HepG2 (cell line): Measurements from ENCODE around the gene SYT13. TPM values are rescaled to one million over a fixed set of nuclear protein-coding genes. Genes with fewer than 3 reads are reported as not detected.

Experiments
- ATAC-seq: fragments of 200-7000 bp; cut with Tn5 transposase; 3 replicates; pipeline ENCODE4 v1.9.1; 2020; ENCODE audit warnings: mild to moderate bottlenecking, moderate library complexity
- BruUV-seq: library from RNA; stranded (reverse); fragments of 400-500 nt; replicated peaks from 2 replicates; lab custom pipeline; 2021; lab: Mats Ljungman, UMichigan
- CTCF ChIA-PET: fragments of 300-600 bp; formaldehyde crosslinking; extraction: SDS; loops from one replicate; lab custom pipeline; 2021; ENCODE audit warnings: low total read pairs, inconsistent platforms, low intra/inter-chr PET ratio; lab: Yijun Ruan, JAX
- POLR2A ChIA-PET: fragments of 350-600 bp; sonication (Branson Sonifier 250); formaldehyde crosslinking; loops from one replicate; lab custom pipeline; 2020; ENCODE audit warnings: antibody characterized with exemption, inconsistent platforms; lab: Yijun Ruan, JAX
- DNase-seq: peaks from one replicate; pipeline ENCODE4 v3.0.0-alpha.2; 2015; ENCODE audit warnings: low spot score
- FAIRE-seq: peaks from 3 replicates; lab custom pipeline; 2011; peaks lifted over from hg19 to GRCh38; lab: Jason Lieb, UNC
- H2AFZ ChIP-seq: one replicate; pipeline ENCODE4 v1.6.1; 2011; ENCODE audit warnings: low read length, inconsistent platforms
- H3K27ac ChIP-seq: fragments of 300-600 bp; 3 replicates; pipeline ENCODE4 v1.8.0; 2011; ENCODE audit warnings: mixed run types, mild to moderate bottlenecking, mixed read lengths, low read length, inconsistent platforms; ENCODE audit not compliant: insufficient read depth; ENCODE audit errors: extremely low read length
- H3K27me3 ChIP-seq, 2 experiments: fragments of 200-600 bp in 1 of 2; 2 replicates in 1 of 2; 3 replicates in 1 of 2; pipeline versions ENCODE4 v1.6.0 to v1.8.0; 2011; ENCODE audit warnings: low read length in 2 of 2, mild to moderate bottlenecking in 2 of 2, moderate library complexity in 2 of 2, inconsistent platforms in 1 of 2; ENCODE audit not compliant: insufficient read depth in 2 of 2, control insufficient read depth in 1 of 2
- H3K36me3 ChIP-seq, 2 experiments: fragments of 200-600 bp in 1 of 2; replicated peaks in 1 of 2; 2 replicates in 1 of 2; 3 replicates in 1 of 2; pipeline versions ENCODE4 v1.5.1 to v1.8.0; 2011; ENCODE audit warnings: low read length in 2 of 2, inconsistent platforms in 1 of 2; ENCODE audit not compliant: insufficient read depth in 2 of 2, control insufficient read depth in 1 of 2
- H3K4me1 ChIP-seq: 2 replicates; pipeline ENCODE4 v1.5.1; 2012; ENCODE audit warnings: low read length, inconsistent platforms; ENCODE audit not compliant: insufficient read depth
- H3K4me2 ChIP-seq: 2 replicates; pipeline ENCODE4 v1.6.0; 2011; ENCODE audit warnings: low read depth, low read length, inconsistent platforms
- H3K4me3 ChIP-seq, 3 experiments: fragments of 200-600 bp in 1 of 3; sonication (generic), shearing (Covaris generic) in 1 of 3; replicated peaks in 1 of 3; 2 replicates each; pipeline ENCODE4 v1.5.1; 2011 to 2016; ENCODE audit warnings: low read length in 3 of 3, inconsistent platforms in 2 of 3, low read depth in 2 of 3, mild to moderate bottlenecking in 2 of 3, control low read depth in 1 of 3, mixed read lengths in 1 of 3; ENCODE audit not compliant: insufficient read depth in 1 of 3
- H3K79me2 ChIP-seq: one replicate; pipeline ENCODE4 v1.6.1; 2011; ENCODE audit warnings: low read length, inconsistent platforms; ENCODE audit not compliant: insufficient read depth
- H3K9ac ChIP-seq: 2 replicates; pipeline ENCODE4 v1.6.0; 2011; ENCODE audit warnings: mild to moderate bottlenecking, low read depth, low read length, inconsistent platforms; ENCODE audit not compliant: insufficient read depth
- H3K9me3 ChIP-seq: 2 replicates; pipeline ENCODE4 v1.5.1; 2012; ENCODE audit warnings: mild to moderate bottlenecking, low read length
- H4K20me1 ChIP-seq: 2 replicates; pipeline ENCODE4 v1.6.0; 2011; ENCODE audit warnings: inconsistent platforms, mild to moderate bottlenecking, low read length, moderate library complexity; ENCODE audit not compliant: insufficient read depth
- GTF2F1 ChIP-seq: fragments of 150-350 bp; IDR thresholded peaks from 2 replicates; pipeline ENCODE4 v1.6.1; 2014; ENCODE audit warnings: low read length
- KAT8 ChIP-seq: IDR thresholded peaks from 2 replicates; pipeline ENCODE4 v1.6.1; 2016; ENCODE audit warnings: missing genetic modification reagents, missing compliant biosample characterization
- MXD3 ChIP-seq: IDR thresholded peaks from 2 replicates; pipeline ENCODE4 v1.6.1; 2016; ENCODE audit warnings: mild to moderate bottlenecking, missing biosample characterization, missing genetic modification reagents
- PRDM10 ChIP-seq: sonication (generic); formaldehyde crosslinking; IDR thresholded peaks from 2 replicates; pipeline ENCODE4 v1.4.0; 2020; ENCODE audit warnings: low read depth, missing genetic modification reagents
- SYNCRIP ChIP-seq: fragments of 200-400 bp; formaldehyde crosslinking; IDR thresholded peaks from 2 replicates; pipeline ENCODE4 v1.6.1; 2018; ENCODE audit warnings: mild to moderate bottlenecking, low read depth, low read length; ENCODE audit not compliant: insufficient read depth
- TBX2 ChIP-seq: sonication (generic); formaldehyde crosslinking; IDR thresholded peaks from 2 replicates; pipeline ENCODE4 v1.5.0; 2020; ENCODE audit warnings: missing genetic modification reagents, mild to moderate bottlenecking, borderline replicate concordance
- ZNF12 ChIP-seq: sonication (generic); formaldehyde crosslinking; IDR thresholded peaks from 2 replicates; pipeline ENCODE4 v1.5.0; 2020; ENCODE audit warnings: missing genetic modification reagents
- ZNF124 ChIP-seq: sonication (generic); formaldehyde crosslinking; IDR thresholded peaks from 2 replicates; pipeline ENCODE4 v1.4.0; 2020; ENCODE audit warnings: missing genetic modification reagents
- ZNF205 ChIP-seq: IDR thresholded peaks from 2 replicates; pipeline ENCODE4 v1.6.1; 2018; ENCODE audit warnings: missing biosample characterization, missing genetic modification reagents
- ZNF704 ChIP-seq: sonication (generic); formaldehyde crosslinking; IDR thresholded peaks from 2 replicates; pipeline ENCODE4 v1.8.1; 2023; ENCODE audit warnings: mild to moderate bottlenecking, inconsistent platforms, moderate library complexity, missing genetic modification reagents, borderline replicate concordance
- ZNF770 ChIP-seq: sonication (generic); formaldehyde crosslinking; IDR thresholded peaks from 2 replicates; pipeline ENCODE4 v1.5.0; 2020; ENCODE audit warnings: mild to moderate bottlenecking, missing genetic modification reagents
- WGBS: methylation state at CpG from one replicate; pipeline ENCODE4 v1.1.6; 2017; ENCODE audit warnings: low lambda C conversion rate; 5-methylcytosine and 5-hydroxymethylcytosine counted together
- in situ Hi-C: cut with HindIII; loops from 2 replicates; pipeline ENCODE4 v1.10.0; 2017; ENCODE audit warnings: low pct_unique_long_range_greater_than_20kb; ENCODE audit not compliant: extremely low pct_ligation_motif_present
- intact Hi-C: fragments of 100-400 bp; cut with micrococcal nuclease; formaldehyde crosslinking; loops from one replicate; pipeline ENCODE4 v1.10.0; 2022; ENCODE audit not compliant: unreplicated experiment
- polyA plus RNA-seq, 8 experiments: library from polyadenylated mRNA; depleted of rRNA in 3 of 8; stranded (reverse) in 7 of 8; unstranded in 1 of 8; fragments of >200 nt; fragmentation: Illumina TruSeq in 4 of 8; extraction: Trizol in 4 of 8; gene quantifications; 2 replicates each; pipeline versions ENCODE4 v1.2.1 to v1.2.3, GENCODE V29; 2011 to 2016; ENCODE audit warnings: low read depth in 4 of 8, missing spikeins in 1 of 8, mixed read lengths in 1 of 8; ENCODE audit not compliant: insufficient read depth in 1 of 8
- total RNA-seq, 5 experiments: library from RNA; depleted of rRNA; stranded (reverse); fragments of >200 nt; fragmentation: Illumina TruSeq; extraction: Trizol; gene quantifications; 2 replicates each; pipeline ENCODE4 v1.2.3, GENCODE V29; 2016; ENCODE audit warnings: low read depth in 1 of 5

SYT13 gene
- total and polyA plus RNA-seq, 2 of the 13 experiments (the other 11 are each of a cell fraction or from before 2014, with no cell fraction given), result 0.02 to 0.13 TPM

- peaks cover 1 to 5% of the 10 kb centered on the region in 2 experiments; a peak in 3 of 5 replicates for H3K36me3 ChIP-seq
- TF ChIP-seq MXD3 (CRISPR knock-in tag) (no peak), KAT8 (CRISPR knock-in tag) (no peak), ZNF124 (no peak), ZNF770 (CRISPR knock-in tag) (no peak), TBX2 (no peak), ZNF205 (no peak), GTF2F1 (no peak), PRDM10 (CRISPR knock-in tag) (no peak), ZNF12 (no peak), ZNF704 (no peak), SYNCRIP (no peak)
- TF ChIP-seq, all 625 proteins: peak for 0
- Histone ChIP-seq H3K27me3 (no peaks in the 10 kb centered on the region), H3K79me2 (no peaks in the 10 kb centered on the region), H3K27ac (no peak overlapping the region), H2AFZ (no peak overlapping the region), H3K9ac (no peak overlapping the region), H3K9me3 (no peaks in the 10 kb centered on the region), H3K4me1 (no peaks in the 10 kb centered on the region), H3K4me2 (no peak overlapping the region), H4K20me1 (no peaks in the 10 kb centered on the region), H3K4me3 (no peak overlapping the region)
- in situ Hi-C loops (no loop called here), intact Hi-C loops (no loop called here)
- no peak for ATAC-seq
- 70% methylated on average over 5 of the region's 7 CpGs for WGBS
- ChIA-PET CTCF (no interaction called here), POLR2A (no interaction called here)
- no peak for DNase-seq
- FAIRE-seq, result no peak
- no TSS peak for BruUV-seq
Measured at GRCh38 chr11:45205978-45206377, 80.2 kb downstream of the SYT13 start.
